Endothelial cell of umbilical vein (primary cell): ENCODE data around the gene RPL4. TPM values are rescaled to one million over a fixed set of nuclear protein-coding genes. Genes with fewer than 3 reads are reported as not detected.

Source experiments
- BruUV-seq: library from RNA; stranded (reverse); fragments of 400-500 nt; replicated peaks from 2 replicates; lab custom pipeline; 2021; lab: Mats Ljungman, UMichigan
- CTCF ChIA-PET: fragments of 300-600, 350-600 bp; sonication (Branson Sonifier 250); formaldehyde crosslinking; loops from one replicate; lab custom pipeline; 2021; ENCODE audit warnings: antibody characterized with exemption, inconsistent platforms; lab: Charles Lee
- POLR2A ChIA-PET: fragments of 300-600, 350-600 bp; sonication (Branson Sonifier 250); formaldehyde crosslinking; loops from one replicate; lab custom pipeline; 2021; ENCODE audit warnings: antibody characterized with exemption, inconsistent platforms; lab: Charles Lee
- DNase-seq: peaks from one replicate; pipeline ENCODE4 v3.0.0-alpha.2; 2011; ENCODE audit warnings: low read depth, low spot score
- FAIRE-seq: peaks from 2 replicates; lab custom pipeline; 2011; peaks lifted over from hg19 to GRCh38; lab: Jason Lieb, UNC
- H2AFZ ChIP-seq: 2 replicates; pipeline ENCODE4 v1.6.0; 2012; ENCODE audit warnings: low read depth, low read length, control low read depth, inconsistent platforms
- H3K27ac ChIP-seq: 2 replicates; pipeline ENCODE4 v1.5.1; 2011; ENCODE audit warnings: low read depth, mild to moderate bottlenecking, control low read depth, low read length, moderate library complexity; ENCODE audit not compliant: insufficient read depth
- H3K27me3 ChIP-seq, 2 experiments: 2 replicates each; pipeline versions ENCODE4 v1.6.0 to v1.6.1; 2011; ENCODE audit warnings: low read length in 2 of 2, mixed read lengths in 1 of 2; ENCODE audit not compliant: control insufficient read depth in 2 of 2, insufficient read depth in 2 of 2
- H3K36me3 ChIP-seq, 2 experiments: 2 replicates in 1 of 2; 3 replicates in 1 of 2; pipeline ENCODE4 v1.5.1; 2011; ENCODE audit warnings: low read length in 2 of 2, mild to moderate bottlenecking in 1 of 2, moderate library complexity in 1 of 2; ENCODE audit not compliant: control insufficient read depth in 2 of 2, insufficient read depth in 2 of 2; ENCODE audit errors: extremely low read depth in 1 of 2
- H3K4me1 ChIP-seq: 3 replicates; pipeline ENCODE4 v1.5.1; 2011; ENCODE audit warnings: mild to moderate bottlenecking, low read length; ENCODE audit not compliant: control insufficient read depth, insufficient read depth; ENCODE audit errors: extremely low read depth
- H3K4me2 ChIP-seq: 2 replicates; pipeline ENCODE4 v1.6.1; 2011; ENCODE audit warnings: low read length, control low read depth, mixed read lengths; ENCODE audit not compliant: insufficient read depth
- H3K4me3 ChIP-seq, 3 experiments: fragments of 200-600 bp in 1 of 3; sonication (generic), shearing (Covaris generic) in 1 of 3; replicated peaks in 1 of 3; 2 replicates each; pipeline ENCODE4 v1.5.1; 2011 to 2016; ENCODE audit warnings: control low read depth in 3 of 3, low read length in 3 of 3, mild to moderate bottlenecking in 2 of 3, inconsistent platforms in 1 of 3, low read depth in 1 of 3, moderate library complexity in 1 of 3; ENCODE audit not compliant: insufficient read depth in 1 of 3
- H3K79me2 ChIP-seq: 2 replicates; pipeline ENCODE4 v1.6.0; 2012; ENCODE audit warnings: low read length, inconsistent platforms; ENCODE audit not compliant: control insufficient read depth, insufficient read depth
- H3K9ac ChIP-seq: replicated peaks from 2 replicates; pipeline ENCODE3; 2011; ENCODE audit warnings: low read length, control low read depth; ENCODE audit not compliant: insufficient read depth; ENCODE audit errors: extremely low read depth
- H3K9me1 ChIP-seq: replicated peaks from 3 replicates; pipeline ENCODE4 v1.6.0; 2011; ENCODE audit warnings: mild to moderate bottlenecking, low read length; ENCODE audit not compliant: control insufficient read depth, insufficient read depth; ENCODE audit errors: extremely low read depth
- H3K9me3 ChIP-seq: replicated peaks from 2 replicates; pipeline ENCODE4 v1.5.1; 2012; ENCODE audit warnings: low read length, inconsistent platforms; ENCODE audit not compliant: control insufficient read depth, insufficient read depth
- H4K20me1 ChIP-seq: replicated peaks from 2 replicates; pipeline ENCODE3; 2011; ENCODE audit warnings: mild to moderate bottlenecking, low read length; ENCODE audit not compliant: control insufficient read depth, insufficient read depth; ENCODE audit errors: extremely low read depth
- CTCF ChIP-seq, 2 donors: IDR thresholded peaks; 1 replicate in 1 of 2; 2 replicates in 1 of 2; pipeline ENCODE4 v1.5.1; 2011; ENCODE audit warnings: low read length in 2 of 2, mild to moderate bottlenecking in 2 of 2, moderate library complexity in 2 of 2, control low read depth in 1 of 2, inconsistent platforms in 1 of 2, low read depth in 1 of 2; ENCODE audit not compliant: insufficient read depth in 1 of 2; ENCODE audit errors: extremely low read depth in 1 of 2
- EZH2 ChIP-seq: IDR thresholded peaks from 2 replicates; pipeline ENCODE4 v1.6.1; 2012; ENCODE audit warnings: borderline replicate concordance, low read depth, mild to moderate bottlenecking, moderate library complexity, low read length, inconsistent platforms; ENCODE audit not compliant: severe bottlenecking
- GATA2 ChIP-seq: IDR thresholded peaks from 2 replicates; pipeline ENCODE4 v1.7.0; 2011; ENCODE audit warnings: low read depth, mild to moderate bottlenecking, moderate library complexity, mixed read lengths, low read length; ENCODE audit not compliant: insufficient read length, insufficient read depth
- JUN ChIP-seq: IDR thresholded peaks from 2 replicates; pipeline ENCODE4 v1.6.1; 2011; ENCODE audit warnings: borderline replicate concordance, low read depth; ENCODE audit not compliant: insufficient read length, insufficient read depth
- MAX ChIP-seq: IDR thresholded peaks from 2 replicates; pipeline ENCODE4 v1.6.1; 2011; ENCODE audit not compliant: insufficient read depth, insufficient read length
- POLR2AphosphoS5 ChIP-seq: IDR thresholded peaks from 2 replicates; pipeline ENCODE4 v1.6.1; 2012; ENCODE audit warnings: low read depth, mild to moderate bottlenecking, control low read depth, low read length, moderate library complexity; ENCODE audit not compliant: insufficient read depth
- dilution Hi-C: fragments of 300-500 bp; cut with MboI; formaldehyde crosslinking; loops from one replicate; pipeline ENCODE4 v1.15.0; 2019; ENCODE audit warnings: low sequenced_read_pairs; ENCODE audit not compliant: extremely low pct_ligation_motif_present
- intact Hi-C: fragments of 100-400 bp; cut with micrococcal nuclease; formaldehyde crosslinking; loops from one replicate; pipeline ENCODE4 v1.10.0; 2022
- polyA plus RNA-seq, 4 experiments: library from polyadenylated mRNA; depleted of rRNA in 3 of 4; stranded (reverse) in 3 of 4; unstranded in 1 of 4; fragments of >200 nt; gene quantifications; 2 replicates each; pipeline versions ENCODE4 v1.2.1 to v1.2.3, GENCODE V29; 2011 to 2012; ENCODE audit warnings: missing spikeins in 1 of 4
- total RNA-seq: library from RNA; stranded (reverse); gene quantifications from 2 replicates; pipeline ENCODE4 v1.2.3, GENCODE V29; 2021

RPL4 gene
- total and polyA plus RNA-seq, 2 donors (not counting 3 experiments of a cell fraction or from before 2014, with no cell fraction given) = 2,598 to 3,530 TPM

GRCh38 chr15:66514586-66514985, 9.9 kb upstream of the RPL4 start:
- H3K9me3 ChIP-seq = no peaks in the 10 kb centered on the region
- ChIA-PET CTCF (no interaction called here), POLR2A (no interaction called here)
- no peaks in the 10 kb centered on the region for H3K9me1 ChIP-seq
- TF ChIP-seq MAX = no peak
- no peak for TF ChIP-seq GATA2
- no peak for TF ChIP-seq EZH2
- no peak for TF ChIP-seq JUN
- no peak for TF ChIP-seq CTCF (IDR thresholded peaks at IDR 0.05; ENCODE audit: extremely low read depth in 1 of 2, insufficient read depth in 1 of 2, low read depth in 1 of 2, low read length in 2 of 2)
- TF ChIP-seq POLR2AphosphoS5 = no peak
- no peak overlapping the region for H2AFZ ChIP-seq
- H3K36me3 ChIP-seq = peaks cover 0 to 7% of the 10 kb centered on the region in 2 experiments
- dilution Hi-C loops (no loop called here), intact Hi-C loops (no loop called here)
- H3K4me2 ChIP-seq = no peak overlapping the region
- no peaks in the 10 kb centered on the region for H3K27me3 ChIP-seq
- no peaks in the 10 kb centered on the region for H4K20me1 ChIP-seq
- BruUV-seq = no TSS peak
- H3K9ac ChIP-seq = no peak overlapping the region
- H3K4me3 ChIP-seq = no peak overlapping the region
- H3K79me2 ChIP-seq = peaks cover 3% of the 10 kb centered on the region
- DNase-seq (peak; percentile 59), FAIRE-seq (no peak)
- H3K4me1 ChIP-seq = peaks cover 23% of the 10 kb centered on the region
- peak overlapping the region; percentile 9 for H3K27ac ChIP-seq
